Measurements from ENCODE around the gene RNF150. TPM values are rescaled to one million over a fixed set of nuclear protein-coding genes. Genes with fewer than 3 reads are reported as not detected.

RNF150 gene
- total and polyA plus RNA-seq, 4 donors, result 0.27 to 1.4 (median 0.81) TPM

DNA sequence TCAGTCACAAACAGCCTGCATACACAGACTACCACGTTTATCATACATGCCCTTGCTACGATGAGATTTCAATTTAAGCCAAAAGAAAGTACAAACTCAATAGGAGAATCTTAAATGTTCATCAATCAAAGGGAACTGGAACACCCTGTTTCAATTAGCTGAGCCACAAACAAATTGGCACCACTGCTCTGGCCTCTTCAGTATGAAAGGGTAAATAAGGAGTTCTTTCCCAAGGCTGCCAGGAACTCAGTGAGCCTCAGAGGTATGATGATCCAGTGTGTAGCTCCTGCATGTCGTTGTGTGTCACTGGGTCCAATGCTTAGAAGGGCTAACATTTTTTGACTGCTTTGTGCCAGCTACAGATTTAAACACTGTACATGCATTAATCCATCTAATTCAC, 5.4 kb downstream of the RNF150 start:
- 70% methylated on average over 3 of the region's 3 CpGs for WGBS
- H3K4me1 ChIP-seq (ENCODE audit: control insufficient read depth in 4 of 4, insufficient read depth in 4 of 4, low read length in 3 of 4), result peaks cover 3 to 11% (median 6%) of the 10 kb centered on the region in 4 donors
- peaks cover 0 to 3% (median 0%) of the 10 kb centered on the region in 4 donors for H3K9me3 ChIP-seq (ENCODE audit: control insufficient read depth in 4 of 4, low read length in 3 of 4)
- no peak overlapping the region for H3K4me3 ChIP-seq (ENCODE audit: low read depth in 1 of 3, low read length in 3 of 3)
- H3K27ac ChIP-seq (ENCODE audit: low read depth in 1 of 2, low read length in 2 of 2), result no peak overlapping the region
- DNase-seq (ENCODE audit: low spot score), result no peak
- H3K36me3 ChIP-seq (ENCODE audit: control insufficient read depth in 4 of 4, insufficient read depth in 3 of 4, low read depth in 1 of 4, low read length in 3 of 4), result no peaks in the 10 kb centered on the region
- TF ChIP-seq EGR1 (IDR thresholded peaks at IDR 0.05; ENCODE audit: low read depth in 2 of 2), result no peak
- TF ChIP-seq, protein P1, sequence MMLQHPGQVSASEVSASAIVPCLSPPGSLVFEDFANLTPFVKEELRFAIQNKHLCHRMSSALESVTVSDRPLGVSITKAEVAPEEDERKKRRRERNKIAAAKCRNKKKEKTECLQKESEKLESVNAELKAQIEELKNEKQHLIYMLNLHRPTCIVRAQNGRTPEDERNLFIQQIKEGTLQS (IDR thresholded peaks at IDR 0.05), result no peak
- TF ChIP-seq, protein P2, sequence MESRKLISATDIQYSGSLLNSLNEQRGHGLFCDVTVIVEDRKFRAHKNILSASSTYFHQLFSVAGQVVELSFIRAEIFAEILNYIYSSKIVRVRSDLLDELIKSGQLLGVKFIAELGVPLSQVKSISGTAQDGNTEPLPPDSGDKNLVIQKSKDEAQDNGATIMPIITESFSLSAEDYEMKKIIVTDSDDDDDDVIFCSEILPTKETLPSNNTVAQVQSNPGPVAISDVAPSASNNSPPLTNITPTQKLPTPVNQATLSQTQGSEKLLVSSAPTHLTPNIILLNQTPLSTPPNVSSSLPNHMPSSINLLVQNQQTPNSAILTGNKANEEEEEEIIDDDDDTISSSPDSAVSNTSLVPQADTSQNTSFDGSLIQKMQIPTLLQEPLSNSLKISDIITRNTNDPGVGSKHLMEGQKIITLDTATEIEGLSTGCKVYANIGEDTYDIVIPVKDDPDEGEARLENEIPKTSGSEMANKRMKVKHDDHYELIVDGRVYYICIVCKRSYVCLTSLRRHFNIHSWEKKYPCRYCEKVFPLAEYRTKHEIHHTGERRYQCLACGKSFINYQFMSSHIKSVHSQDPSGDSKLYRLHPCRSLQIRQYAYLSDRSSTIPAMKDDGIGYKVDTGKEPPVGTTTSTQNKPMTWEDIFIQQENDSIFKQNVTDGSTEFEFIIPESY (IDR thresholded peaks at IDR 0.05), result no peak
- TF ChIP-seq, protein P3, sequence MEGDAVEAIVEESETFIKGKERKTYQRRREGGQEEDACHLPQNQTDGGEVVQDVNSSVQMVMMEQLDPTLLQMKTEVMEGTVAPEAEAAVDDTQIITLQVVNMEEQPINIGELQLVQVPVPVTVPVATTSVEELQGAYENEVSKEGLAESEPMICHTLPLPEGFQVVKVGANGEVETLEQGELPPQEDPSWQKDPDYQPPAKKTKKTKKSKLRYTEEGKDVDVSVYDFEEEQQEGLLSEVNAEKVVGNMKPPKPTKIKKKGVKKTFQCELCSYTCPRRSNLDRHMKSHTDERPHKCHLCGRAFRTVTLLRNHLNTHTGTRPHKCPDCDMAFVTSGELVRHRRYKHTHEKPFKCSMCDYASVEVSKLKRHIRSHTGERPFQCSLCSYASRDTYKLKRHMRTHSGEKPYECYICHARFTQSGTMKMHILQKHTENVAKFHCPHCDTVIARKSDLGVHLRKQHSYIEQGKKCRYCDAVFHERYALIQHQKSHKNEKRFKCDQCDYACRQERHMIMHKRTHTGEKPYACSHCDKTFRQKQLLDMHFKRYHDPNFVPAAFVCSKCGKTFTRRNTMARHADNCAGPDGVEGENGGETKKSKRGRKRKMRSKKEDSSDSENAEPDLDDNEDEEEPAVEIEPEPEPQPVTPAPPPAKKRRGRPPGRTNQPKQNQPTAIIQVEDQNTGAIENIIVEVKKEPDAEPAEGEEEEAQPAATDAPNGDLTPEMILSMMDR (IDR thresholded peaks at IDR 0.05; ENCODE audit: low read depth, low read length, missing input control), result no peak
- TF ChIP-seq, protein P4, sequence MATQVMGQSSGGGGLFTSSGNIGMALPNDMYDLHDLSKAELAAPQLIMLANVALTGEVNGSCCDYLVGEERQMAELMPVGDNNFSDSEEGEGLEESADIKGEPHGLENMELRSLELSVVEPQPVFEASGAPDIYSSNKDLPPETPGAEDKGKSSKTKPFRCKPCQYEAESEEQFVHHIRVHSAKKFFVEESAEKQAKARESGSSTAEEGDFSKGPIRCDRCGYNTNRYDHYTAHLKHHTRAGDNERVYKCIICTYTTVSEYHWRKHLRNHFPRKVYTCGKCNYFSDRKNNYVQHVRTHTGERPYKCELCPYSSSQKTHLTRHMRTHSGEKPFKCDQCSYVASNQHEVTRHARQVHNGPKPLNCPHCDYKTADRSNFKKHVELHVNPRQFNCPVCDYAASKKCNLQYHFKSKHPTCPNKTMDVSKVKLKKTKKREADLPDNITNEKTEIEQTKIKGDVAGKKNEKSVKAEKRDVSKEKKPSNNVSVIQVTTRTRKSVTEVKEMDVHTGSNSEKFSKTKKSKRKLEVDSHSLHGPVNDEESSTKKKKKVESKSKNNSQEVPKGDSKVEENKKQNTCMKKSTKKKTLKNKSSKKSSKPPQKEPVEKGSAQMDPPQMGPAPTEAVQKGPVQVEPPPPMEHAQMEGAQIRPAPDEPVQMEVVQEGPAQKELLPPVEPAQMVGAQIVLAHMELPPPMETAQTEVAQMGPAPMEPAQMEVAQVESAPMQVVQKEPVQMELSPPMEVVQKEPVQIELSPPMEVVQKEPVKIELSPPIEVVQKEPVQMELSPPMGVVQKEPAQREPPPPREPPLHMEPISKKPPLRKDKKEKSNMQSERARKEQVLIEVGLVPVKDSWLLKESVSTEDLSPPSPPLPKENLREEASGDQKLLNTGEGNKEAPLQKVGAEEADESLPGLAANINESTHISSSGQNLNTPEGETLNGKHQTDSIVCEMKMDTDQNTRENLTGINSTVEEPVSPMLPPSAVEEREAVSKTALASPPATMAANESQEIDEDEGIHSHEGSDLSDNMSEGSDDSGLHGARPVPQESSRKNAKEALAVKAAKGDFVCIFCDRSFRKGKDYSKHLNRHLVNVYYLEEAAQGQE (IDR thresholded peaks at IDR 0.05), result no peak
- TF ChIP-seq FOXA1 (IDR thresholded peaks at IDR 0.05), result no peak
- TF ChIP-seq HNF4A (conservative IDR thresholded peaks at IDR 0.05), result no peak
- H3K27me3 ChIP-seq (ENCODE audit: control insufficient read depth in 4 of 4, insufficient read depth in 4 of 4, low read length in 3 of 4), result peaks cover 0 to 6% (median 2%) of the 10 kb centered on the region in 4 donors
- no peak overlapping the region for H3K9ac ChIP-seq (ENCODE audit: low read depth in 1 of 2, low read length in 2 of 2)

DNA sequence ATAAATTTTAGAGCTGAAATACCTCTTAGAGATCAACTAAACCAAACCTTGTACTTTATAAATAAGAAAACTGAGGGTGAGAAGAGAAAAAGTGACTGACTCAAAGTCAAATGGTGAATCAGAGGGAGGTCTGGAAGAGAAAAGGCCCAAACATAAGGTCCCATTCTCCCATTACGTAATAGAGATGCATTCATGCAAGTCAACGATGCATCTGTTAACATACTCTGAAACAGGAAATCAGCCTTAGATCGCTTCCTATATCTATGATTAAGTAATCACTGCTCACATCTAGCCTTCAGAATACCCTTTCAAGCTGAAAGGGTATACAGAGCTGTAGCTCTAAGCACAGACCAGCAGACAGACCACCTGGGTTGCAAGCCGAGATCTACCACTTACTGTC, 6.5 kb downstream of the RNF150 start:
- 85% methylated on average over 4 of the region's 4 CpGs for WGBS
- Histone ChIP-seq H3K9ac (ENCODE audit: low read depth in 1 of 2, low read length in 2 of 2) (no peak overlapping the region), H3K4me1 (ENCODE audit: control insufficient read depth in 4 of 4, insufficient read depth in 4 of 4, low read length in 3 of 4) (peaks cover 0 to under 1% (median 0%) of the 10 kb centered on the region in 4 donors), H3K36me3 (ENCODE audit: control insufficient read depth in 4 of 4, insufficient read depth in 3 of 4, low read depth in 1 of 4, low read length in 3 of 4) (no peaks in the 10 kb centered on the region), H3K9me3 (ENCODE audit: control insufficient read depth in 4 of 4, low read length in 3 of 4) (peaks cover 0 to 3% (median 0%) of the 10 kb centered on the region in 4 donors), H3K27ac (ENCODE audit: low read depth in 1 of 2, low read length in 2 of 2) (no peak overlapping the region), H3K4me3 (ENCODE audit: low read depth in 1 of 3, low read length in 3 of 3) (no peak overlapping the region), H3K27me3 (ENCODE audit: control insufficient read depth in 4 of 4, insufficient read depth in 4 of 4, low read length in 3 of 4) (peaks cover 0 to 6% (median 2%) of the 10 kb centered on the region in 4 donors)
- DNase-seq (ENCODE audit: low spot score), result no peak
- TF ChIP-seq HNF4A (conservative IDR thresholded peaks at IDR 0.05) (no peak), FOXA1 (IDR thresholded peaks at IDR 0.05) (no peak), EGR1 (IDR thresholded peaks at IDR 0.05; ENCODE audit: low read depth in 2 of 2) (no peak), FOXA2 (IDR thresholded peaks at IDR 0.05) (no peak)
- TF ChIP-seq, protein P1 (IDR thresholded peaks at IDR 0.05), result no peak
- TF ChIP-seq, protein P4 (IDR thresholded peaks at IDR 0.05), result no peak
- TF ChIP-seq, protein P3 (IDR thresholded peaks at IDR 0.05; ENCODE audit: low read depth, low read length, missing input control), result no peak
- TF ChIP-seq, protein P2 (IDR thresholded peaks at IDR 0.05), result no peak
